Measurements from ENCODE around the gene CTDNEP1.

CTDNEP1 gene

DNA sequence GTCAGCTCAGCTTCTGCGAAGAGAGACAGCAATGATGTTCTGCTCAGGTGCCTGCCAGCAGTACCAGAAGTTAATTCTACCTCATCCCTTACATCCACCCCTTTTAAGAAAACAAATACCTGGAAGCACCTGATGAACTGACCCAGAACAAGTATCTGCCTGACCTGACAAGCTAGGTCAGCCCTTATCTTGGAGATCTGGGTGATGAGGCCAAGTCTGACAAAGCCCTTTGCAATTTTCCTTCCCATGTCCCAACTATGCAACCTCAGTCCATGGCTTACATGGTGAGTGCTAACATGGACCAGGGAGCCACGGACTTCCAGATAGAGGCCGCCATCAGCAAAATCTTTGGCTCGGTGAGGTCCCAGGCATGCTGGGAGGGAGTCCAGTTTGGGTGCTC, 28.2 kb downstream of the CTDNEP1 start:
- TF ChIP-seq, protein P1, sequence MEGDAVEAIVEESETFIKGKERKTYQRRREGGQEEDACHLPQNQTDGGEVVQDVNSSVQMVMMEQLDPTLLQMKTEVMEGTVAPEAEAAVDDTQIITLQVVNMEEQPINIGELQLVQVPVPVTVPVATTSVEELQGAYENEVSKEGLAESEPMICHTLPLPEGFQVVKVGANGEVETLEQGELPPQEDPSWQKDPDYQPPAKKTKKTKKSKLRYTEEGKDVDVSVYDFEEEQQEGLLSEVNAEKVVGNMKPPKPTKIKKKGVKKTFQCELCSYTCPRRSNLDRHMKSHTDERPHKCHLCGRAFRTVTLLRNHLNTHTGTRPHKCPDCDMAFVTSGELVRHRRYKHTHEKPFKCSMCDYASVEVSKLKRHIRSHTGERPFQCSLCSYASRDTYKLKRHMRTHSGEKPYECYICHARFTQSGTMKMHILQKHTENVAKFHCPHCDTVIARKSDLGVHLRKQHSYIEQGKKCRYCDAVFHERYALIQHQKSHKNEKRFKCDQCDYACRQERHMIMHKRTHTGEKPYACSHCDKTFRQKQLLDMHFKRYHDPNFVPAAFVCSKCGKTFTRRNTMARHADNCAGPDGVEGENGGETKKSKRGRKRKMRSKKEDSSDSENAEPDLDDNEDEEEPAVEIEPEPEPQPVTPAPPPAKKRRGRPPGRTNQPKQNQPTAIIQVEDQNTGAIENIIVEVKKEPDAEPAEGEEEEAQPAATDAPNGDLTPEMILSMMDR (IDR thresholded peaks at IDR 0.05; ENCODE audit: low read depth, low read length): no peak

DNA sequence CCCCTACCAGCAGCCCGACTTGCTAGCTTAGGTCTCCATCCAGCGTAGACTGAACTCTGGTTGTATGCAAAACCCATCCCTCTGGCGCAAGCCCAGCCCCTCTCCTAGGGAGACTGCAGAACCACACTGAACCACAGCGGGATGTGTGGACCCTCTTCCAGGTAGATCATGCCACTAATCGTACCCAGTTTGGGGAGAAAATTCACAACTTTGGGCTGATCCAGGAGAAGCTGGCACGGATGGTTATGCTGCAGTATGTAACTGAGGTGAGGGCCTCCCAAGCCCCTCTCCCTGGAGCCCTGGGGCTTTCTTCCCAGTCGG, 28.6 kb downstream of the CTDNEP1 start:
- no peak overlapping the region for H3K4me3 ChIP-seq (ENCODE audit: low read depth, low read length)
- no peak for DNase-seq (ENCODE audit: low read depth, low spot score)
- in situ Hi-C loops (cut with HindIII; ENCODE audit: low sequenced_read_pairs): no loop called here
- TF ChIP-seq, protein P1 (IDR thresholded peaks at IDR 0.05; ENCODE audit: low read depth, low read length): no peak

More for the DNA sequence above, 28.2 kb downstream of the CTDNEP1 start:
- in situ Hi-C loops (cut with HindIII; ENCODE audit: low sequenced_read_pairs): no loop called here
- H3K4me3 ChIP-seq (ENCODE audit: low read depth, low read length): no peak overlapping the region
- DNase-seq (ENCODE audit: low read depth, low spot score): no peak

DNA sequence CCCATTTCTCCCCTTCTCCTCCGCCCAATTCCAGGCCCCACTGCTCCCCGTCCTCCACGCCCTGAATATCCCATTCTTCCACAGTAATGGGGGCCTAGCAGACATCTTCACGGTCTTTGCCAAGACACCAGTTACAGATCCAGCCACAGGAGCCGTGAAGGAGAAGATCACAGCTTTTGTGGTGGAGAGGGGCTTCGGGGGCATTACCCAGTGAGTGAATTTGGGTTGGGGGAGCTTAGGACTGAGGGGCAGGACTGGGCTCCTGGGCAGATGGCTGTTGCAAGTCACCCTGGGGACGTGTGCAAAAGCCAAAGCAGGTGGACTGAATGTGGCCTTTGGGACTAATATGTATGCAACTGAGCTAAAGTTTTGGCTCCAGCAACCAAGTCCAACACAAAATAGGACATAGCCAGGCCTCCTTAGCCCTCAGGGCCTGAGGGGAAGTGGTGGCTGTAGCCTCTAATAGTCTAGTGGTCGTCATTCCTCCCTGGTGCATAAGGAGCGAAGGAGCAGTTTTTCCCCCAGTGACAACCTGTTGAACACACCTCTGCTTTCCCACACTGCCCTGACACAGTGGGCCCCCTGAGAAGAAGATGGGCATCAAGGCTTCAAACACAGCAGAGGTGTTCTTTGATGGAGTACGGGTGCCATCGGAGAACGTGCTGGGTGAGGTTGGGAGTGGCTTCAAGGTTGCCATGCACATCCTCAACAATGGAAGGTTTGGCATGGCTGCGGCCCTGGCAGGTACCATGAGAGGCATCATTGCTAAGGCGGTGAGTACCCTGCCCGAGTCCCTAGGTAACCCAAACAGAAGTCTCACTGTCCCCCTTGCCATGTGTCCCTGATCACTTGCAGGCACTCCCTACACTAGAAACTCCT, 29.2 kb downstream of the CTDNEP1 start:
- TF ChIP-seq, protein P1 (IDR thresholded peaks at IDR 0.05; ENCODE audit: low read depth, low read length): no peak
- in situ Hi-C loops (cut with HindIII; ENCODE audit: low sequenced_read_pairs): no loop called here
- H3K4me3 ChIP-seq (ENCODE audit: low read depth, low read length): no peak overlapping the region
- DNase-seq (ENCODE audit: low read depth, low spot score): no peak

DNA sequence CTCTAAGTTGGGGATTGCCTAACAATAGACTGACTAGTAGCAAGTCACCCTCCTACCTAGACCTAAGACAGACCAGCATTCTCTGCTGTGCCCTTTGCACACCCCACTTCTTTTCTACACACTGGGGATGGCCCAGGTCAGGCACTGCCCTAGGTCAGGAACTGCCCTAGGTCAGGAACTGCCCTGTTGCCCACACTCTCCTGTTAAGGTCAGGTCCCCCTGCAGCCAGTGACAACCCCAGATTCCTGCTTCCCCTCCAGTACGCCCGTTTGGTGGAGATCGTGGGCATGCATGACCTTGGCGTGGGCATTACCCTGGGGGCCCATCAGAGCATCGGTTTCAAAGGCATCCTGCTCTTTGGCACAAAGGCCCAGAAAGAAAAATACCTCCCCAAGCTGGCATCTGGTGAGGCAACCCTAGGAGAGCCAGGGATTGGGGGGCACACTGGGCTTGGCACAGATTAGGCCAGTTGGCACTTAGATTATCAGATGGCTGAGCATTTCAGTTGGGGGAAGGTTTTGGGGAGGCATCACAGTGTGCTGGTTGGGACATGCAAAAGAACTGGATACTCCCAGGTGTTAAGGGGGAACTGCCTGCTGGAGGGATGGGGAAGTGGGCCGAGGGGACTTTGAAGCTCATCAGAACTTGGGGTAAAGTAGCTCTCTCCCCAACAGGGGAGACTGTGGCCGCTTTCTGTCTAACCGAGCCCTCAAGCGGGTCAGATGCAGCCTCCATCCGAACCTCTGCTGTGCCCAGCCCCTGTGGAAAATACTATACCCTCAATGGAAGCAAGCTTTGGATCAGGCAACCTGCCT, 30.0 kb downstream of the CTDNEP1 start:
- no peak for DNase-seq (ENCODE audit: low read depth, low spot score)
- TF ChIP-seq, protein P1 (IDR thresholded peaks at IDR 0.05; ENCODE audit: low read depth, low read length): no peak
- in situ Hi-C loops (cut with HindIII; ENCODE audit: low sequenced_read_pairs): no loop called here
- no peak overlapping the region for H3K4me3 ChIP-seq (ENCODE audit: low read depth, low read length)

DNA sequence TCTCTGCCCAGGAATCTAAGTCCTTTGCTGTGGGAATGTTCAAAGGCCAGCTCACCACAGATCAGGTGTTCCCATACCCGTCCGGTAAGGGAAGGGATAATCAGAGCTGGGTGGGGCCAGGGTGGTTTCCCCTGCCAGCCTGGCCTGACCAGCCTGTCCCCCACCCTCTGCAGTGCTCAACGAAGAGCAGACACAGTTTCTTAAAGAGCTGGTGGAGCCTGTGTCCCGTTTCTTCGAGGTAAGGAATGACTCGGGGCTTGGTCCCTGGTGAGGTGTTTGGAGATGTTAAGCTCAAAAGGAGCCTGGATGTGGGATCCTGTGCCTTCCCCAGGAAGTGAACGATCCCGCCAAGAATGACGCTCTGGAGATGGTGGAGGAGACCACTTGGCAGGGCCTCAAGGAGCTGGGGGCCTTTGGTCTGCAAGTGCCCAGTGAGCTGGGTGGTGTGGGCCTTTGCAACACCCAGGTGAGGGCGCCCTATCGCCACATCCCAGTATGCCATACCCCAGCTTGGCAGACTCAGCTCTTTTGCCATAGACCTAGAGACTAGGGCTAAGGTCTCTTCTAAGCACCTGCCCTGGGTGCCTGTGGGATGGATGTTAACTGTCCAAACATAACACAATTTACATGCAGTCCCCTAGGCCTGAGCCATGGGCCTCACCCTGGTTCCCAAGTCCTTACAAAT, 30.8 kb downstream of the CTDNEP1 start:
- DNase-seq (ENCODE audit: low read depth, low spot score): peak; percentile 68
- TF ChIP-seq, protein P1 (IDR thresholded peaks at IDR 0.05; ENCODE audit: low read depth, low read length): peak; percentile 57
- in situ Hi-C loops (cut with HindIII; ENCODE audit: low sequenced_read_pairs): no loop called here
- peak overlapping the region; percentile 80 for H3K4me3 ChIP-seq (ENCODE audit: low read depth, low read length)

DNA sequence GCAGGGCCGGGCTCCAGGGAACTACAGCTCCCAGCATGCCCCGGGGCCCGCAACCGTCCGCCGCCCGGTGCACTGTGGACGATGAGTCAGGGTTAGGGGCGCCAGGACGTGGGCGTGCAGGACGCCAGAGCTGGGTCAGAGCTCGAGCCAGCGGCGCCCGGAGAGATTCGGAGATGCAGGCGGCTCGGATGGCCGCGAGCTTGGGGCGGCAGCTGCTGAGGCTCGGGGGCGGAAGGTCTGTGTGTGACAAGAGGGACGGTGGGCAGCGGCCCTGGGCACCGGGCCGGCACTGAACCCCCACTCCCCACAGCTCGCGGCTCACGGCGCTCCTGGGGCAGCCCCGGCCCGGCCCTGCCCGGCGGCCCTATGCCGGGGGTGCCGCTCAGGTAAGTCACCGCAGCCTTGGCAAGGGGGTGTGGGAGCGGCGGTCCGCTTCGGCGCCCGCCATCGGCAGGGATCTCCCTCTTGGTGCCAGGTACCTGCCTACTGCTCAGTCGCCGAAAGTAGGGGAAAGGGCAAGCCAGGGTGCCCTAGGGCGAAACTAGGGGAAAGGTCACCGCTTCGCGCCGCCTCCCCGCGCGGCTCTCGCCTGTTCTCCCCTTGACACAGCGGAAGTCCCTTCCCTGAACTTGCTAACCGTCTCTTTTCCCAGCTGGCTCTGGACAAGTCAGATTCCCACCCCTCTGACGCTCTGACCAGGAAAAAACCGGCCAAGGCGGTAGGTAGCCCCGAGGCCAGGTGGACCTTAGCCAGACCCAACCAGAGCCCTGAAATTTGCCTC, 31.5 kb downstream of the CTDNEP1 start, which contains the start of the genes ACADVL and DLG4:
ACADVL (plus strand) TSS at position 127 of the 781 bp plus-strand sequence; CDS start at position 174, 47 bp downstream.
DLG4 (minus strand) TSS at position 25 of the 781 bp plus-strand sequence.
- peak; percentile 88 for DNase-seq (ENCODE audit: low read depth, low spot score)
- TF ChIP-seq, protein P1 (IDR thresholded peaks at IDR 0.05; ENCODE audit: low read depth, low read length): no peak
- H3K4me3 ChIP-seq (ENCODE audit: low read depth, low read length): peak within 1 kb of the TSS; percentile 80
- in situ Hi-C loops (cut with HindIII; ENCODE audit: low sequenced_read_pairs): no loop called here

Measured in astrocyte of the spinal cord (primary cell).